GOT3 (cell line): ENCODE results near the gene OR10A4.
"Not testable (repeated sequence)": the region's sequence is repeated elsewhere in the genome, so short reads cannot be mapped to it uniquely, and the experiment has no call there.

Experiments used
- DNase-seq: peaks from one replicate; lab custom pipeline; 2025; ENCODE audit warnings: mixed read lengths; lab: John Stamatoyannopoulos, UW

OR10A4 gene, protein sequence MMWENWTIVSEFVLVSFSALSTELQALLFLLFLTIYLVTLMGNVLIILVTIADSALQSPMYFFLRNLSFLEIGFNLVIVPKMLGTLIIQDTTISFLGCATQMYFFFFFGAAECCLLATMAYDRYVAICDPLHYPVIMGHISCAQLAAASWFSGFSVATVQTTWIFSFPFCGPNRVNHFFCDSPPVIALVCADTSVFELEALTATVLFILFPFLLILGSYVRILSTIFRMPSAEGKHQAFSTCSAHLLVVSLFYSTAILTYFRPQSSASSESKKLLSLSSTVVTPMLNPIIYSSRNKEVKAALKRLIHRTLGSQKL

DNA sequence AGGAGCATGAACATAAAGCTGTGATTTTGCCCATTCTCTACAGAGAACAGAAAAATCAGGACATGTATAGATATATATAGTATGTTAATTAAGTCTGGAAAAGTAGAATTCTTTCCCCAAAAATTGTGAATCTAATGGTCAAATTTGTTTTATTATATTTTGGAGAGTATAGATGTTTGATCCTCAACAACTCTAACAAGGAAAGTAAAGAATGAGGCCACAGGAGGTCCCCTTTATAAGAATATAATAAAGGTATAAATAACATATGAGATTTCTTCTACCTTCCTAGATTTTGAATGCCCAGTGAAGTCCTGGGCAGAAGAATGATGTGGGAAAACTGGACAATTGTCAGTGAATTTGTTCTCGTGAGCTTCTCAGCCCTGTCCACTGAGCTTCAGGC, at the start of gene OR10A4:
TSS of gene OR10A4 (plus strand) at position 301 of the 400 bp plus-strand sequence. CDS start at position 324, 23 bp downstream.
- DNase-seq, result no peak

GRCh38 chr11:6828103-6828502, 48.3 kb upstream of the OR10A4 start:
- DNase-seq, result no peak

DNA sequence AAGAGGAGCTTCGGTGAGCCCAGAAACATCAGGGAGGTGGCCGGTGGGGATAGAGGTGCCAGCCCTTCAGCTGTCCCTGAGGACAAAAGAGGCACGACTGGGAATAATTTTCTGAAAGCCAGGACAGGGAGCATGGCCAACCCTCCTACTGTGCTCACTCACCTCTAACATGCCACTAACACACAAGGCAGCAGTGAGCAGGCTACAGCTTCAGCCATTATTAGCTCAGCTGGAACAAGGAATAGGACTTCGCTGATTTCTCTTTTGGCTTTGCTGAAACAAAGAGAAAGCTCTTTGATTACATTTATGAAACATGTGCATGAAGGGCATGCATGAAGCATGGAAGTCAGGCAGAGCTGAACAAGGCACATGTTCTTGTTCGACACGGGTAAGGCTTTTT, 43.1 kb upstream of the OR10A4 start:
- DNase-seq, result no peak

GRCh38 chr11:6834021-6834420, 42.4 kb upstream of the OR10A4 start:
- DNase-seq, result no peak

DNA sequence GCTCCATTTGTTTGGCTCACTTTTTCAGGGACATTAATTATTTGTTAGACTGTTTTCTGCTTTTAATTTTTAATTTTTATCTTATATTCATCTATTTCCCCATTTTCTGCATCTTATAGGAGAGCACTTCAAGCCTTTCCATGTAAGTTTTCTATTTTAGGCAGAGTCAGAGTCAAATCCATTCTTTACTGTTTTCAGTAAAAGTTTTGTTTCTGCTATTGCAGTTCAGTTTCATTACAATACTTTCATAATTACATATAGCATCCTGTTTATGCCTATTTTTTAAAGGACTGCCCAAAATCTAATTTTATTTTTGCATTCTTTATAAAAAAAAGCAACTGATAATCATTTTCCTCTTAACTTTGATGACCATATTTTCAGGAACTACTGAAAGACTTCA, 34.7 kb upstream of the OR10A4 start:
- DNase-seq, result no peak

- no peak for DNase-seq
These were observed 32.8 kb upstream of the OR10A4 start for GRCh38 chr11:6843670-6844069.

DNA sequence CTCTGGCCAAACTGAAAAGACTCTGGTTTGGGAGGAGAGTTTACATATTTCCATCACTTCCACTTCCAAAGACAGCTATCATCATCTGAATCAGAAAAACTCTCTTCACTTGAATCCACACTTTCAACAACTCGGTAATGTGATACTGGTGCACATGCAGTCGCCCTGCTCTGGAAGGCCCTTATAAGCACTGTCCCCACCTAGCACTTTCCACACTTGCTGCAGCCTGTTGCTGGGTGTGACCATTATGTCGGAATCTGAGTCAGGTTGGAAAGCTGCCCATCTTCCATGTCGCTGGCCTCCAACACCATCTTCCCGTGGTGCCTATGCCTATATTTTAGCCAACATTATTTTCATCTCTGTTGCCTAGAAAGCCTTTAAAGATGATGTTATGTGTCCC, 32.1 kb upstream of the OR10A4 start:
- no peak for DNase-seq

- DNase-seq, result no peak
These were observed 31.0 kb upstream of the OR10A4 start, which contains the start of gene OR10A5 for GRCh38 chr11:6845383-6845782. Gene OR10A5, plus strand, starts transcription at chr11:6845683. Its CDS starts 0 bp downstream, at chr11:6845683.

GRCh38 chr11:6850526-6850925, 25.9 kb upstream of the OR10A4 start:
- no peak for DNase-seq

GRCh38 chr11:6854801-6855200, 21.6 kb upstream of the OR10A4 start:
- DNase-seq, result not testable (repeated sequence)

- no peak for DNase-seq
These were observed 20.4 kb upstream of the OR10A4 start for GRCh38 chr11:6855971-6856541.

DNA sequence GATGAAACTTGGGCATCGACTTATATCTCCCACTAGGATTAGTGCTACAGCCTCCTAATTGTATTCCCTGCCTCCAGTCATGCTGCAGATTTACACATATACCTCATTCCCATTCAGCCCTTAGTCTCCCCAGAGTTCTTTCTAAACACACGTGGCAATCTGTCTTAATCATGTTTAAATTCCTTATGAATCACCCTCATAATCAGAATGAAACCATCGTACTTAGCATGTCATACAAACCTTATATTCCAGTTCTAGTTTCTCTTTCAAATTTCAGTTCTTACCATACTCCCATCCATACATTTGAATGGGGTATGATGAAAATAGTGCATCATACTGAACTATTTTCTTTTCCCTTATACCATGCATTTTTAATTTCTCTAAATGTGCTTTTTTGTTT, 19.6 kb upstream of the OR10A4 start:
- no peak for DNase-seq

DNA sequence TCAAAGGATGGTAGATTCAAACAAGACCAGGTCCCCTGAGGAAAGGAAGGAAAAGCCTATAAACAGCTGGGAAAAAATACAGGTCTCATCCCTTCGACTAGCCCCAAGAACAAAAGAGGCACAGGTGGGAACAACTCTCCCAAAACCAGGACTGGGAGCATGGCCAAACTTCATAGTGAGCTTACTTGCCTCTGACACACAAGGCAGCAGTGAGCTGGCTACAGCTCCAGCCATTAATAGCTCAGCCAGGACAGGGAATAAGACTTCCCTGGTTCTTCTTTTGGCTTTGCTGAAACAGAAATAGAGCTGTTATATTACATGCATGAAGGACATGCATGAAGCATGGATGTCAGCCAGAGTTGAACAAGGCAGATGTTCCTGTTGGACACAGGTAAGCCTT, 13.5 kb upstream of the OR10A4 start, which contains the start of gene OR10A2:
TSS of gene OR10A2 (plus strand) at position 97 of the 400 bp plus-strand sequence. CDS start 6,698 bp downstream, outside the sequence.
- no peak for DNase-seq

GRCh38 chr11:6864438-6864837, 12.0 kb upstream of the OR10A4 start:
- DNase-seq, result no peak

GRCh38 chr11:6871278-6871677, 5.1 kb upstream of the OR10A4 start:
- DNase-seq, result no peak

- no peak for DNase-seq
These were observed 664 bp upstream of the OR10A4 start for GRCh38 chr11:6875761-6876160.

DNA sequence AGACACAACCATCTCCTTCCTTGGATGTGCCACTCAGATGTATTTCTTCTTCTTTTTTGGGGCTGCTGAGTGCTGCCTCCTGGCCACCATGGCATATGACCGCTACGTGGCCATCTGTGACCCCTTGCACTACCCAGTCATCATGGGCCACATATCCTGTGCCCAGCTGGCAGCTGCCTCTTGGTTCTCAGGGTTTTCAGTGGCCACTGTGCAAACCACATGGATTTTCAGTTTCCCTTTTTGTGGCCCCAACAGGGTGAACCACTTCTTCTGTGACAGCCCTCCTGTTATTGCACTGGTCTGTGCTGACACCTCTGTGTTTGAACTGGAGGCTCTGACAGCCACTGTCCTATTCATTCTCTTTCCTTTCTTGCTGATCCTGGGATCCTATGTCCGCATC, 489 bp downstream of the OR10A4 start:
- DNase-seq, result no peak

DNA sequence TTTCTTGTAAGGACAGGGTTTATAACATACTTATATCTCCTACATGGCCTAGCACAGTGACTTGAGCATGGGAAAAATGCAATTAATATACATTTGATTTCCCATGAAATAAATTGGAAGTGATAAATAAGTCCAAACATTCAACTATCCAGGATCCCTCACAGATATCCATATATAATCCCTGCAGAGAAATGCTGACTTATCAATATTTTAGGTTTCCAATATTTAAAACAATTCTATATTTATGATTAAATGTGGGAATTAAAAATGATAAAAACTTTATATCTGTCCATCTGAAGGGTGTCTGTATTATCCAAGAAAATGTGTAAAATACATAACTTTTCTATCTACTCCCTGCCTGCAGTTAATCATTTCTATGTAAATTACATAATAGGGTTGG, 6.3 kb downstream of the OR10A4 start:
- DNase-seq, result no peak

GRCh38 chr11:6887711-6888110, 11.3 kb downstream of the OR10A4 start:
- not testable (repeated sequence) for DNase-seq

- no peak for DNase-seq
These were observed 12.4 kb downstream of the OR10A4 start for GRCh38 chr11:6888830-6889229.

DNA sequence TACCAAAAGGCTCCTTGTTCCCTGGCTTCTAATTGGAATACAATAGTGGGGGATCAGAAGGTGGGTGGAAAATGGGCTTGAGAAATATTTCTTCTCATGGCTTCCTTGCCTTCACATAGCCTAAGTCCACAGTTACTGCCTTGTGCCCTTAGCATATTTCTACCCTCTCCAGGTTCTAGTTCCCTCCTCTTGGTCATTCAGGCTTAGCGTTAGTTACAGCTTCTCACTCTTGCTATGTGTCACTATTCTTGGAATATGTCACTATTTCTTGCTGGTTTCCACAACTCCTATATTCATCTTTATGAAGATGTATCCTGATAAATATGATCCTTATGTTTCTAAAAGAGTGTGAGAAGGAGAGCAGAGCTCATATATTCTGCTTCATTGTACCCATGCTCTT, 13.4 kb downstream of the OR10A4 start:
- DNase-seq, result no peak

DNA sequence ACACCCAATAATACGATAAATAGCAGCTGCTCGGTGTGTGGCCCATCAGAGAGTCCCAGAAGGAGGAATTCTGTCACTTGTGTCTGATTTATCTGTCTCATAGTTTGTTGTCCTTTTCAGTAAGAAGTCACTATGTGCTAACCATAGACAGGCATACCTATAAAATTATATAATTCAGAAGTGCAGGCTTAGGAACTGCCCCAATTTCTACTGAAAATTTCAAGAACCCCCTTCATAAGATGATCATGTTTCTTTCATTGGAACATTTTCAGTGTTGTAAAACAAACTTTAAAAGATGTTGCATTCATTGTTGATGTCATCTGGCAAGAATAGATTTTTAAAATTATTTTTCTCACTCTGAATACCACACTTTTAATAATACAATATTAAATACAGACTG, 16.0 kb downstream of the OR10A4 start, which contains the start of gene OR2D2:
TSS of gene OR2D2 (minus strand) at position 101 of the 400 bp plus-strand sequence. CDS start at position 101, 0 bp downstream.
- DNase-seq, result no peak

- DNase-seq, result no peak
These were observed 17.7 kb downstream of the OR10A4 start for GRCh38 chr11:6894097-6894496.
